Activated T-helper 17 cell treated with anti-CD3 and anti-CD28 coated beads, Interleukin-2, amount 50 U/mL, for 72 hours (primary cell): ENCODE data around the gene HMCN1. TPM values are rescaled to one million over a fixed set of nuclear protein-coding genes. Genes with fewer than 3 reads are reported as not detected.

ENCODE experiments used
- ATAC-seq: fragments of 150-1000 bp; cut with Tn5 transposase; replicated peaks from 2 replicates; pipeline ENCODE4 v1.10.0; 2021; ENCODE audit warnings: mild to moderate bottlenecking, moderate library complexity
- H3K27ac Mint-ChIP-seq: one replicate; pipeline ENCODE4 v1.8.0; 2022; ENCODE audit warnings: mixed read lengths
- H3K27me3 Mint-ChIP-seq: one replicate; pipeline ENCODE4 v1.8.0; 2022; ENCODE audit warnings: mixed read lengths
- H3K36me3 Mint-ChIP-seq: one replicate; pipeline ENCODE4 v1.8.0; 2022; ENCODE audit warnings: low read depth, mild to moderate bottlenecking, mixed read lengths
- H3K4me1 Mint-ChIP-seq: one replicate; pipeline ENCODE4 v1.8.0; 2022; ENCODE audit warnings: mixed read lengths
- H3K4me3 Mint-ChIP-seq: one replicate; pipeline ENCODE4 v1.8.0; 2022; ENCODE audit warnings: mild to moderate bottlenecking, mixed read lengths
- H3K9me3 Mint-ChIP-seq: one replicate; pipeline ENCODE4 v1.8.0; 2022; ENCODE audit warnings: mixed read lengths
- total RNA-seq, 2 donors: library from RNA; stranded (reverse); gene quantifications; one replicate each; pipeline ENCODE4 v1.2.3, GENCODE V29; 2022

The HMCN1 gene
- total RNA-seq, 2 donors from 2014 or later = 0.06 to 1.2 TPM

DNA sequence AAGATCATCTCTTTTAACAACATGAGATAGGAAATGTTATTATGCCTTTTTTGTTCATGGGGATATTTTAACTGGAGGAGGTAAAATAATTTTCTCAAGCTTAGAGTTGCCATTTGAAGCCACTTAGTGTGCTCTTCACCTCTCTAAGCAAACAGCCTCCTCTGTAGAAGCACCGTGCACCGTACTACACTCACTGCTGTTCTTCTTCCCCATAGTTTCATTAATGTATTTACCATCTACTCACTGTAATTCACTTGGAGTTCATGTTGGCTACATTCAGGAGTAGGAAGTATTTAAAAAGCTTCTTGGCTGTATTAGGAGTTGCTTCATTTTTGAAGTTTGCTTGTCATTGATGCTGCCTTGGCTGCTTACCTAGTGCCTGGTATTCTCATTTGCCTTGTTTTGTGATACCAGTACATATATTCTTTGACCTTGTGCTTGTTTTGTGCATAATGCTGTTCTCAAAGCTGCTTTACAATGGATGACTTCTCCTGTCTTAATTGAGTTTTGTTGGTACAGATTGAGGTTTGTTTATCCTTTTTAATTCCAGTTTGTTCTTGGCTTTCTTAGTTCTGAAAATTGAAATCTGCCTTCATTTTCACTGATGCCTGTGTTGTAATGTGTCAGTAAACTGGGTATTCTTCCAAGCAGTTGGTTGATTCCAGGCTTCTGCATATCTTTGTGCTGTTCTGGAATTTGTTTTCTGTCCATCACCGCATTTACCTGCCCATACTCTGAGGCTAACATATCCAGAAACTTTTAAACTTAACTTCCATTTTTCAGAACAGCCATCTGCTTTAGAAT lies 240.4 kb downstream of the HMCN1 start:
- Mint-ChIP-seq H3K4me3 (no peak overlapping the region), H3K27ac (no peak overlapping the region), H3K4me1 (no peaks in the 10 kb centered on the region), H3K9me3 (no peaks in the 10 kb centered on the region), H3K27me3 (peaks cover 8% of the 10 kb centered on the region), H3K36me3 (no peaks in the 10 kb centered on the region)
- ATAC-seq = no peak

DNA sequence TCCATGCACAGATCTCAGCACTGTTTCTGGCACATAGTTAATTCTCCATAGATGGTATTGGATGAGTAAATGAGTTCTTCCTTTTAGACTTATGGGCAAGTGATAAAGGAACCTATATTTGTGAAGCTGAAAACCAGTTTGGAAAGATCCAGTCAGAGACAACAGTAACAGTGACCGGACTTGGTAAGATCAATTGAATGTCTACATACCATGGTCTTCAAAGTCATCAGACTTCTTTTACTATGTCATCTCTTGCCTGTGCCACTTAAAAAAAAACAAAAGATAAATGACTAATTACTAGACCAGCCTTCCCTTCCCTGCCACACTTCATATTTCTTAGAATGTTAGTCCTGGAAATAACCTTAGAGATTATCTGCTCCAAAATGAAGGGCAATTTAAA lies 246.7 kb downstream of the HMCN1 start:
- peaks cover 5% of the 10 kb centered on the region for H3K27me3 Mint-ChIP-seq
- H3K4me1 Mint-ChIP-seq = no peaks in the 10 kb centered on the region
- H3K27ac Mint-ChIP-seq = no peak overlapping the region
- peak; percentile 39 for ATAC-seq
- no peak overlapping the region for H3K4me3 Mint-ChIP-seq
- no peaks in the 10 kb centered on the region for H3K36me3 Mint-ChIP-seq
- H3K9me3 Mint-ChIP-seq = no peaks in the 10 kb centered on the region

DNA sequence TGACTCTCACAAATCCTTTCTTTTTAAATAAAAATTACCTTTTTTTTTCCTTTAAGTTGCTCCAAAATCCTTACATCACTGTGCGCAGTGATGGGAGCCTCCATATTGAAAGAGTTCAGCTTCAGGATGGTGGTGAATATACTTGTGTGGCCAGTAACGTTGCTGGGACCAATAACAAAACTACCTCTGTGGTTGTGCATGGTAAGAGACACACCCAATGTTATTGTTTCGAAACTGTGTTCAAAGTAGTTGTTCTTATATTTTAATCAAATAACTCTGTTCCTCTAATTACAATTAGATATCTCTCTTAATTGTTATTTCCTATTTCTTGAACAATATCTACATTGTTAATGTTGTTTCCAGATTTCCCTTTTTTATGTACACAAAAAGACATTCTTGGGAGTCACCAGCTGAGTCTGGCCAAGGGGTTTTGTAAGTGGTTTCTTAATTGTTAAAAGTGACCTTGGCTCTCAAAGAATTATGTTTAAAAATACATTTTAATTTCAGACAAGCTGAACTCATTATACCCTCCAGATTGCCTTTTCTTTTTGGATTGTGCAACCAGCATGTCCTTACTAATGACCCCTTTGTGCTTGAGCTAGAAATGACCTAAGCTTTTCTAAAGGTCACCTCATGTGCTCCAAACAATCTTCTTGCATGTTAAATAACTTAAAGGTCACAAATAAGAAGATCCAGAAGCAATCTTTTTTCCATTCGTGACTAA lies 250.1 kb downstream of the HMCN1 start:
- Mint-ChIP-seq H3K27me3 (peaks cover 5% of the 10 kb centered on the region), H3K27ac (no peak overlapping the region), H3K36me3 (no peaks in the 10 kb centered on the region), H3K4me3 (no peak overlapping the region), H3K9me3 (no peaks in the 10 kb centered on the region), H3K4me1 (peaks cover 5% of the 10 kb centered on the region)
- ATAC-seq = no peak

DNA sequence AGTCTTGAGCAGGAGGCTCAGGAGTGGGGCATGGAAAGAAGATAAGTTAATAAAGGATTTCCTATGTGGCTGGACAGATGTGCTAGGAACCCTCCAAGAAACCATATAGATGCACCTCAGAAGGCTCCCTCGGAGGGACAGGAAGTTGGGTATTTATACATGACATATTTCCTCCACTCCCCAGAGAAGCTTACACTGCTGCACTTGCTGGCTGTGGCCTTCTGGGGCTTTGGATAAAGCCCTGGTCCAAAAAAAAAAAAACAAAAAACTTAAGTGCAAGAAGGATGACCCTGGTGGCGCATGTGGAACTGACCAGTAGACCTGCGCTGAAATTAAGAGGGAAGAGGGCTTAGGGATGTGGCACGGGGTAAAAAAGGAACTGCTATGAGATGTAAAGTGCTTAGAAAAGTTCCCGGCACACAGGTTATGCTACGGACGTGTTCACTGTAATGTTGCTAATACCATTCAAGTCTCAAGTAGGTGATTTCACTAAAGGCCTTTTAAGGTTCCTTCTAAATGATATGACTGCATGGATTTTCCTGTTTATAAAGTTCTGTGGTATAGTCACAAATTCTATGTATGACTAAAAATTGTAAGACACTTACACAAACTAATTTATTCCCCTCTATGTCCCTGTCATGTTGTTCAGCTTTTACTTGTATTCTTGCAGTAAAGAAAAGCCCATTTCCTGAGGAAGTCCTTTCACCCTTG lies 253.6 kb downstream of the HMCN1 start:
- Mint-ChIP-seq H3K27me3 (no peaks in the 10 kb centered on the region), H3K4me1 (peaks cover 5% of the 10 kb centered on the region), H3K9me3 (no peaks in the 10 kb centered on the region), H3K4me3 (peak overlapping the region; percentile 51), H3K36me3 (no peaks in the 10 kb centered on the region), H3K27ac (peak overlapping the region; percentile 74)
- peak; percentile 80 for ATAC-seq

DNA sequence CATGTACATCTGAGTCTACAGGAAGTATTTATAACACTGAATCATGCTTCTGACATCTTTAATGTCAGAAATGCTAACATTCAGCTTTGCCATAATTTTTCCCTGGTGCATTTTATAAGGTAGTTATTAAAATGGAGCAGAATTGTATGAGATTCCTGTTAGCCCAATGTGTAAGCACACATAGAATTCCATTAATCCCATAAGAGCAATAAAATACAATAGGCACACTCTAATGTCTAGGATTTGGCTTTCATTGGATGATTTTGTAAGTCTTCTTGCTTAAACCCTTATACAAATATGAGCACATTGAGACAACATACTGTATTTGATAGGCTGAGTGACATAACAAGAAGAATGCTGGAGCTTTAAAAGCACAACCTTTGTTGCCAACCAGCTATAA lies 256.4 kb downstream of the HMCN1 start:
- peaks cover 5% of the 10 kb centered on the region for H3K4me1 Mint-ChIP-seq
- ATAC-seq = no peak
- H3K27ac Mint-ChIP-seq = no peak overlapping the region
- no peaks in the 10 kb centered on the region for H3K36me3 Mint-ChIP-seq
- no peak overlapping the region for H3K4me3 Mint-ChIP-seq
- H3K27me3 Mint-ChIP-seq = peaks cover 3% of the 10 kb centered on the region
- no peaks in the 10 kb centered on the region for H3K9me3 Mint-ChIP-seq

DNA sequence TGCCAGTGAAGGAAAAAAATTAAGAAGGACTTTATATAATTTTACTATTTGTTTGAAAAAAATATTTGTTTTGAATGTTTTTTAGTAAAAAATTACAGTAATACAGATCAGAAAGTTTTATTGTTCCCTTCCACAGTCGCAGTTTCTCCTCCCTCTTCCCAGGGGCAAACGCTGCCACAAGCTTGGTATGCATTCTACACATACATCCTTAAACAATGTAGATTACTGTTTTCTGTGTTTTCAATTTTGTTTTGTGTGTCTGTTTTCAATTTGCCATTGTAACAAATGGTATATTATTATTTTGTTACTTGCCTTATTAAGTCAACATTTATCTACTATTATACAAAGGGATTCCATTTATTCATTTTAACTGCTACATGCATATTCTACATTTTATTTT lies 257.1 kb downstream of the HMCN1 start:
- no peak for ATAC-seq
- H3K36me3 Mint-ChIP-seq = no peaks in the 10 kb centered on the region
- no peak overlapping the region for H3K4me3 Mint-ChIP-seq
- no peak overlapping the region for H3K27ac Mint-ChIP-seq
- peaks cover 8% of the 10 kb centered on the region for H3K27me3 Mint-ChIP-seq
- peaks cover 5% of the 10 kb centered on the region for H3K4me1 Mint-ChIP-seq
- H3K9me3 Mint-ChIP-seq = no peaks in the 10 kb centered on the region

DNA sequence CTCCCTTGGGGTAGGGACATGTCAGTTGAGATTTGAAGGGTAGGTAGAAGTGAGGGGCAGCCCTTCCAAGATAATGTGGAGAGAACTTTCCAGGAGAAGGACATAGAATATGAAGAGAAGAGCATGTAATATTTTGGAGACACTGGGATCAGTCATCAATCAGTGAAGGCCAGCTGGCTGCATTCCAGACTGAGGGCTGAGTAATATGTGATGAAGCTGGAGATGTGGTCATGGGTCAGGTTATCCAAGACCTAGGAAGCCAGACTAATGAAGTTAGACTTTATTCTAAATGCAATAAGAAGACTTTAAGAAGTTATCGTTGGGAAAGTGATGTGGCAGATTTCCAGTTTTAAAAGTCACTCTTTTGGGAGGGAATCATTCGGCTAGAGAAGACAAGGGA lies 262.0 kb downstream of the HMCN1 start:
- no peaks in the 10 kb centered on the region for H3K4me1 Mint-ChIP-seq
- H3K36me3 Mint-ChIP-seq = no peaks in the 10 kb centered on the region
- H3K27ac Mint-ChIP-seq = no peak overlapping the region
- H3K9me3 Mint-ChIP-seq = no peaks in the 10 kb centered on the region
- ATAC-seq = no peak
- no peak overlapping the region for H3K4me3 Mint-ChIP-seq
- peaks cover 17% of the 10 kb centered on the region for H3K27me3 Mint-ChIP-seq

DNA sequence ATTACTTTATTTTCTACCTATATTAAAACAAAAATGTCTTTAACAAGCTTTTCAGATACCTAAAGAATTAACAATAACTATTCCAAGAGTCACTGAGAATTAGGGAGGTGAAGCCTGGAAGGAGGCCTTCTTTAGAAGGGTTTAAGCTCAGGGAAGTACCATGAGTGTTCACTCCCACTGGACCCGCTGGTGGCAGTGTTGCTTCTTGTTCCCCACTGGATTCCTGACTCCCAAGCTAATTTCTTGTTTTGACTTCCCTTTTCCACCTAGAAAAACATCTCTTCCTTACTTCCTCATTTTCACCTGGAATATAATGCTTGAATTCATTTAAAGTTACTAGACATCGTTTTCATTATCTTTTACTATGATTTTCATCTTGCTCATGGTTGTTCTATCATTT lies 264.2 kb downstream of the HMCN1 start:
- H3K4me3 Mint-ChIP-seq = no peak overlapping the region
- H3K27me3 Mint-ChIP-seq = peaks cover 22% of the 10 kb centered on the region
- no peaks in the 10 kb centered on the region for H3K9me3 Mint-ChIP-seq
- H3K36me3 Mint-ChIP-seq = no peaks in the 10 kb centered on the region
- H3K27ac Mint-ChIP-seq = no peak overlapping the region
- ATAC-seq = no peak
- H3K4me1 Mint-ChIP-seq = no peaks in the 10 kb centered on the region

DNA sequence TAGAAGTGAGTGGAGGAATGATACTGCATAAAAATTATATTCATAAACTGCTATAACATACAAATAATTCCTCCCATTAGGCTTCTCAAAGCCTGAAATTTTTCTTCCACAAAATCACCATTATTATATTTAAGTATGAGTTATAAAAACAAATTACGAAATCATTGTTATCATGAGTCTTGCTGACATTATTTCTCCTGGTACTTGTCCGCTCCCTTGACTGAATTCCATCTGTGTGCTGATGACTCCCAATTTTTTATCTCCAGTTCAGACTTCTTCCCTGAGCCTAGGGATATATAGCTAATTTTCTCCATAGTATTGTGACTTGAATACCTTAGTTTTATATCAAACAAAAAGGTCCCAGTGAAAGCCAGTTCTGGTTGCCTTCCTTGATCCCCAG lies 268.2 kb downstream of the HMCN1 start:
- Mint-ChIP-seq H3K9me3 (no peaks in the 10 kb centered on the region), H3K4me3 (no peak overlapping the region), H3K27ac (no peak overlapping the region), H3K36me3 (no peaks in the 10 kb centered on the region), H3K27me3 (peaks cover 9% of the 10 kb centered on the region), H3K4me1 (no peaks in the 10 kb centered on the region)
- no peak for ATAC-seq

DNA sequence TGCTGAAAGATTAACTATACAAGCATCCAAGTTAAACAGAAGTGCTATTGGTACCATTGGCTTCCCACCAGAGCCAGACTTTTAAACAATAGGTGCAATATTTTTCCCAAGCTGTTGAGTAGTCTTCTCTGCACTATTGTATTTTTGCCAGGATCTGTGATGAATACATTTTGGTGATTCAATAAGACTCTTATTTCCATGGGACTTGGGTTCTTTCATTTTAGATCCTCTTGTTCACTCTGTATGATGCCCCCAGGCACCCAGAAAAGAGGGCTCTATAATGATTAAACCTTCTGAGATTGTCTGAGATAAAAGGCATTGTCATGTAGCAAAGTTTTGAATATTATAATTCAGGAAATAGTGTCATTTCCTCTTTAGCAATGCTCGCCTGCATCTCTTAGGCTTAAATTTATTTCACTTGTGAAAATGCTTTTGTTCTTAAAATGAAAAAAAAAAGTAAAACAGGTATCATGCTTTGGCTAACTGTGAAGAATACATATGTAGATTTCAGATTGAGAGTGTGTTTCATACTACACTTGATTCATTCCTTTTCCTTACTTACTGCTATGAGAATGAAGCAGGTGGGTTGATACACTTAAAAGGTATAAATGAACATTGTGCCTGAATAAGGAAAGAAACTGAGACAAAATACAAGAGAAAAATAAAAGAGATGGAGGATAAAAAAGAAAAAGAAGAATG lies 275.0 kb downstream of the HMCN1 start:
- Mint-ChIP-seq H3K9me3 (no peaks in the 10 kb centered on the region), H3K4me3 (no peak overlapping the region), H3K27me3 (peaks cover 4% of the 10 kb centered on the region), H3K36me3 (no peaks in the 10 kb centered on the region), H3K4me1 (no peaks in the 10 kb centered on the region), H3K27ac (no peak overlapping the region)
- no peak for ATAC-seq

DNA sequence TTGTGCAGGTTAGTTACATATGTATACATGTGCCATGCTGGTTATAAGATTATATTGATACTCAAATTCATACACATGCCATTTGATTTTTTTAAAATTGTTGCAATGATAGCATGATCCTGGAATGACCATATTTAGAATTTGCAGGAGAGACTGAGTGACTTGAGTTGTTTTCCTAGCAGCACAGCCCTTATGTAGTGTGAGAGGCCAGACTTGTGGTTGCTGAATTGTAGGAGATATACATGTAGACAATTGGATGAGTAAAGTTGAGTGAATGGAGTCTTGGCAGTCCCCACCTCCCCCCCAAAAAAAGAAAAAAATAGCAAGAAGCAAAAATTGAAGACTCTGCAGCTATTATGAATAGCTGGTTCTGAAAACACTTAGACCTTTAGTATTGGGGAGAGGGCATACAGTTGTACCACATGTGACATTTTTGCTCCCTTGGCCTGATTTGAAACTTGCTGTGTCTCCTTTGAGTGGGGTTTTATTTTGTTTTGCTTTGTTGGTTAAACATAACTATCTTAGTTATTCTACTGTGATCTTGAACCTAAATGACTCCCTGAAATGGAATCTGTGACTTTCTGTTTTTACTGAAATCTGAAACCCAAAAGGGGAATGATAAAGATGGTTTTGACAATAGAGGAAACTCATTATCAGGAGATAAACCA lies 280.3 kb downstream of the HMCN1 start:
- no peaks in the 10 kb centered on the region for H3K36me3 Mint-ChIP-seq
- H3K4me3 Mint-ChIP-seq = no peak overlapping the region
- no peaks in the 10 kb centered on the region for H3K4me1 Mint-ChIP-seq
- no peak for ATAC-seq
- H3K9me3 Mint-ChIP-seq = no peaks in the 10 kb centered on the region
- peaks cover 4% of the 10 kb centered on the region for H3K27me3 Mint-ChIP-seq
- H3K27ac Mint-ChIP-seq = no peak overlapping the region

DNA sequence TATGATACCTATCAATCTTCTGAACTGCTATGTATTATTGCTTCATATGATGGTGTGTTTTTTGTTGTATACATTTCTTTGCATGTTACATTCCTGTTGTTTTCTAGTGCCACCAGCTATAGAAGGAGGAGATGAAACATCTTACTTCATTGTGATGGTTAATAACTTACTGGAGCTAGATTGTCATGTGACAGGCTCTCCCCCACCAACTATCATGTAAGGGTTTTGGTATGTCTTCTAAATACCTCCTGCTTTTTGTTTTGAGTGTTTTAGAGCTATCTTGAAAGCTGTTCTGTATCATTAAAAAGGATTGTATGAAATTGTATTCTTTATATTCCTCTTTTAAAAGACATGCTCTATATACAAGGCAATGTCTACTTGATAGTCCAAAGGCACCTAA lies 282.7 kb downstream of the HMCN1 start:
- no peak for ATAC-seq
- Mint-ChIP-seq H3K27ac (no peak overlapping the region), H3K36me3 (no peaks in the 10 kb centered on the region), H3K27me3 (peaks cover 4% of the 10 kb centered on the region), H3K4me1 (no peaks in the 10 kb centered on the region), H3K4me3 (no peak overlapping the region), H3K9me3 (no peaks in the 10 kb centered on the region)

DNA sequence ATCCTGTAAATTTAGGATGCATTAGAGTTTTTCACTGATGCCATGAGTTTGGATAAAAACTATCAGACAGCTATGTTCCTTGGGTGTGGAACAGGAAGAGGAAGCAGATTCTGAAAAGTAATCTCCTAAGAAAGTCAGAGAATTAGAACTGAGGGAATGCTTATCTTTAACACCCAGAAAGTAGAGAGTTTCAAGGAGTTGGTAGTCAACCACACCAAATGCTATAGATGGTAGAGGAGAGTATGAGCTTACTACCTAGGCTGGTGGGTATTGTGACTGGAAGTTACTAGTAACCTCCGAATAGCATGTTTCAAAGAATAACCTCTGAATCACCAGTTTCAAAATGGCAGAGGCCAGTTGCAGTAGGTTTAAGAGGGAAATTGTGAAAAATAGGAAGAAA lies 288.0 kb downstream of the HMCN1 start:
- Mint-ChIP-seq H3K4me3 (no peak overlapping the region), H3K27me3 (no peaks in the 10 kb centered on the region), H3K36me3 (no peaks in the 10 kb centered on the region), H3K4me1 (no peaks in the 10 kb centered on the region), H3K27ac (no peak overlapping the region), H3K9me3 (no peaks in the 10 kb centered on the region)
- no peak for ATAC-seq

DNA sequence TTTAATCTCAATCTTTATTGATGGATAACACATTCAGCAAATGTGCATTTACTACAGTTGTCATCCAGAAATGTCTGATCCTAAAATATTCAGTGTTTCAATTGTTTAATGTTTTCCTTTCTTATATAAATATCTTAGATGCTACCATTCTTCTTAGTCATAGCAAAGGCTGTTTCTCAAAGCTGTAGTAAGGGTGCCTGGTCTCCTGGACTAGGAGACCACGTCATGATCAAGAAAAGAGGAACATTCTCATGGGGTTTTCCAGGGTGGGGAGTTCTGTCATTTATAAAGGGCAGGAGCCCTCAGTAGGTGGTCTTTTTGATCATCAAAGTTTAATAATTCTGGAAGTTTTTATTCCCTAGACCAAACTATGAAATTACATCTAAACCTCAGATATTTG lies 292.8 kb downstream of the HMCN1 start:
- no peaks in the 10 kb centered on the region for H3K27me3 Mint-ChIP-seq
- peaks cover 16% of the 10 kb centered on the region for H3K9me3 Mint-ChIP-seq
- no peaks in the 10 kb centered on the region for H3K4me1 Mint-ChIP-seq
- no peak for ATAC-seq
- H3K4me3 Mint-ChIP-seq = no peak overlapping the region
- H3K27ac Mint-ChIP-seq = no peak overlapping the region
- H3K36me3 Mint-ChIP-seq = no peaks in the 10 kb centered on the region
